ENCODE measurements around the gene FBXO30. TPM values are rescaled to one million over a fixed set of nuclear protein-coding genes. Genes with fewer than 3 reads are reported as not detected.

The FBXO30 gene
- total RNA-seq, 1 experiment from 2014 or later: 10.6 TPM

- Mint-ChIP-seq H3K27ac (ENCODE audit: low read depth, unreplicated experiment) (peak overlapping the region; percentile 25), H3K4me3 (ENCODE audit: unreplicated experiment) (no peak overlapping the region), H3K9me3 (ENCODE audit: unreplicated experiment) (no peaks in the 10 kb centered on the region), H3K4me1 (ENCODE audit: insufficient read depth, unreplicated experiment) (peaks cover 18% of the 10 kb centered on the region), H3K27me3 (ENCODE audit: insufficient read depth, unreplicated experiment) (no peaks in the 10 kb centered on the region), H3K36me3 (ENCODE audit: insufficient read depth, unreplicated experiment) (no peaks in the 10 kb centered on the region)
- ChIA-PET POLR2A (interaction anchor here (0.6 to 2.7 kb wide), 8 partner anchors 10 to 121 kb away, joined by 3 to 16 read pairs (median 4); partner anchors contain the start of genes EPM2A and FBXO30), CTCF (no interaction called here)
- BruUV-seq (replicated peaks): no TSS peak
- TF ChIP-seq CTCF (IDR thresholded peaks at IDR 0.05; ENCODE audit: unreplicated experiment): no peak
- intact Hi-C loops (cut with micrococcal nuclease): no loop called here
- peak; percentile 96 for DNase-seq (ENCODE audit: unreplicated experiment)
Observed at GRCh38 chr6:145756170-145756662, 58.4 kb downstream of the FBXO30 start.

DNA sequence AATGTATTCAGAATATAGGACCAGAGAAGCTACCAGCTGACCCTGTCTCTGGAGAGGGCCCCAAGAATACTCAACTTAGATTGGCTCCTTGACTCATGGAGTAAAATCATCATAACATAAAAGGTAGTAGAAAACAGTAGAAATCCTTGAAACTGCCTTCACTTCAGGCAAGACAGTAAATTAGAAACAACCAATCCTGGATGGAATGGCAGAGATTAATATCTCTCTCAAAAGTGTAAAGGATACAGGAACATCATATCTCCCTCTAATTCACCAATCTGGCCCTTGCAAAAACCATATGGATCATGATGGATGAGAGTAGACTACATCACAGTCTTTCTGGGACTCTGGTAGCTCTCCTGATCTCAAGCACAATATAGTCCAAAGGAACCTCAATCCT, 58.9 kb downstream of the FBXO30 start:
- no peak for DNase-seq (ENCODE audit: unreplicated experiment)
- peaks cover 18% of the 10 kb centered on the region for H3K4me1 Mint-ChIP-seq (ENCODE audit: insufficient read depth, unreplicated experiment)
- TF ChIP-seq CTCF (IDR thresholded peaks at IDR 0.05; ENCODE audit: unreplicated experiment): no peak
- ChIA-PET CTCF (no interaction called here), POLR2A (interaction anchor here (0.6 to 2.7 kb wide), 7 partner anchors 9 to 121 kb away, joined by 3 to 16 read pairs (median 4); partner anchors contain the start of genes EPM2A and FBXO30)
- no peaks in the 10 kb centered on the region for H3K9me3 Mint-ChIP-seq (ENCODE audit: unreplicated experiment)
- H3K27ac Mint-ChIP-seq (ENCODE audit: low read depth, unreplicated experiment): peak overlapping the region; percentile 25
- no peaks in the 10 kb centered on the region for H3K36me3 Mint-ChIP-seq (ENCODE audit: insufficient read depth, unreplicated experiment)
- H3K4me3 Mint-ChIP-seq (ENCODE audit: unreplicated experiment): no peak overlapping the region
- H3K27me3 Mint-ChIP-seq (ENCODE audit: insufficient read depth, unreplicated experiment): no peaks in the 10 kb centered on the region
- intact Hi-C loops (cut with micrococcal nuclease): no loop called here
- BruUV-seq (replicated peaks): no TSS peak

- no peak overlapping the region for H3K4me3 Mint-ChIP-seq (ENCODE audit: unreplicated experiment)
- no peaks in the 10 kb centered on the region for H3K36me3 Mint-ChIP-seq (ENCODE audit: insufficient read depth, unreplicated experiment)
- no TSS peak for BruUV-seq (replicated peaks)
- CTCF ChIA-PET: no interaction called here
- DNase-seq (ENCODE audit: unreplicated experiment): no peak
- TF ChIP-seq CTCF (IDR thresholded peaks at IDR 0.05; ENCODE audit: unreplicated experiment): no peak
- H3K27ac Mint-ChIP-seq (ENCODE audit: low read depth, unreplicated experiment): no peak overlapping the region
- H3K4me1 Mint-ChIP-seq (ENCODE audit: insufficient read depth, unreplicated experiment): peaks cover 32% of the 10 kb centered on the region
- H3K9me3 Mint-ChIP-seq (ENCODE audit: unreplicated experiment): no peaks in the 10 kb centered on the region
- intact Hi-C loops (cut with micrococcal nuclease): no loop called here
- POLR2A ChIA-PET: interaction anchor here (0.7 to 1.6 kb wide), 3 partner anchors 62 to 803 kb away, joined by 3 to 6 read pairs (median 4); partner anchors contain the start of gene FBXO30
- no peaks in the 10 kb centered on the region for H3K27me3 Mint-ChIP-seq (ENCODE audit: insufficient read depth, unreplicated experiment)
Observed at GRCh38 chr6:145752638-145753037, 62.0 kb downstream of the FBXO30 start.

GRCh38 chr6:145749632-145750031, 65.0 kb downstream of the FBXO30 start:
- no peak for TF ChIP-seq CTCF (IDR thresholded peaks at IDR 0.05; ENCODE audit: unreplicated experiment)
- Mint-ChIP-seq H3K36me3 (ENCODE audit: insufficient read depth, unreplicated experiment) (no peaks in the 10 kb centered on the region), H3K27me3 (ENCODE audit: insufficient read depth, unreplicated experiment) (no peaks in the 10 kb centered on the region), H3K27ac (ENCODE audit: low read depth, unreplicated experiment) (no peak overlapping the region), H3K4me3 (ENCODE audit: unreplicated experiment) (no peak overlapping the region), H3K9me3 (ENCODE audit: unreplicated experiment) (no peaks in the 10 kb centered on the region), H3K4me1 (ENCODE audit: insufficient read depth, unreplicated experiment) (peaks cover 21% of the 10 kb centered on the region)
- ChIA-PET POLR2A (interaction anchor here (0.5 to 1.2 kb wide), 3 partner anchors 13 to 146 kb away, joined by 3 to 4 read pairs (median 3); partner anchors contain the start of gene EPM2A), CTCF (no interaction called here)
- no TSS peak for BruUV-seq (replicated peaks)
- intact Hi-C loops (cut with micrococcal nuclease): no loop called here
- peak; percentile 65 for DNase-seq (ENCODE audit: unreplicated experiment)
